Prostate gland (tissue), 2 donors: ENCODE results near the gene PDZRN4.

ENCODE experiments used
- CTCF ChIP-seq, 4 experiments: fragments of 200-600 bp in 2 of 4; fragments of 450-650 bp in 2 of 4; sonication (generic) in 2 of 4; IDR thresholded peaks; 1 replicate in 3 of 4; 2 replicates in 1 of 4; pipeline ENCODE4 v1.5.1; 2016 to 2019; ENCODE audit warnings: antibody characterized with exemption in 4 of 4, mild to moderate bottlenecking in 2 of 4, moderate library complexity in 2 of 4
- POLR2A ChIP-seq: fragments of 450-650 bp; IDR thresholded peaks from one replicate; pipeline ENCODE4 v1.6.1; 2016; ENCODE audit warnings: antibody characterized with exemption, mild to moderate bottlenecking
- POLR2AphosphoS5 ChIP-seq: sonication (generic); formaldehyde crosslinking; IDR thresholded peaks from one replicate; pipeline ENCODE4 v1.6.1; 2017; ENCODE audit warnings: antibody characterized with exemption

DNA sequence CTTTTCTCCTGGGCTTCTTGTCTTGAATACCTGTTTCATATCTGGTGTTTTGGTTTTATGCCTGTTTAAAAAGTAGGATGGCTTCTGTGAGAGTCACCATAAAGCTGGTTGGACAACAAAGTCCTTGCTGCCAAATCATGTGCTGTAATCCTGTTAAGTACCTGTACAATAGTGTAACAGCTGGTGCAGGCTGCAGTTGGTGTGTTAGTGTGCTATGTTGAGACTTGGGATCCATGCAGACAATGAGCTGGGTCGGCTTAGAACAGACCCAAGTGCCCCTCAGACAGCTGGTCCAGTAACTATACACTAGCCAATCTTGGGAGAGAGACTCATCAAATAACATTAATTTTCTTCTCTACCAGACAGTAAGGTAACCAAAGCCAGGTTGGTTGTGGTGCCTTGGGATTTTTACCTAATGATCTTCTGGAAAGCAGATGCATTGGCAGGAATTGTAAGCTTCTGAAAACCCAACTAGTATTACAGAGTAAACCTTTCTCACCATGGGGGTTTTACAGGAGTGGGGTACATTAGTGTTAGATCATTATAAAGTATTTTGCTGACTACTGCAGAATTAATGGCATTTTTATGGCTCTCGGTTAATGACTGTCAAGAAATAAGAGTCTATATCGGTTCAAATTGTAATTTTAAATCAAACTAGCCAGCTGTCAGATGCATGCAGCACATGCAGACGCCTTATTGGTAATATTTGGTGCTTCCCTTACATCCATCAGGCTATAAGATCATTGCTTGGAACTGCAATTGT lies 231.2 kb downstream of the PDZRN4 start:
- TF ChIP-seq CTCF (IDR thresholded peaks at IDR 0.05), result no peak
- no peak for TF ChIP-seq POLR2A
- TF ChIP-seq POLR2AphosphoS5, result no peak
